Type B pancreatic cell (in vitro differentiated cells): ENCODE data around the gene ARSG. TPM values are rescaled to one million over a fixed set of nuclear protein-coding genes. Genes with fewer than 3 reads are reported as not detected.

ENCODE experiments used
- DNase-seq: peaks from one replicate; pipeline ENCODE4 v3.0.0; 2021; ENCODE audit warnings: mixed read lengths; ENCODE audit not compliant: unreplicated experiment; ENCODE audit errors: extremely low spot score
- H3K27ac Mint-ChIP-seq: 2 replicates; pipeline ENCODE4 v1.8.0; 2021; ENCODE audit warnings: mild to moderate bottlenecking, mixed read lengths
- H3K27me3 Mint-ChIP-seq: 2 replicates; pipeline ENCODE4 v1.8.0; 2021; ENCODE audit warnings: mixed read lengths
- H3K36me3 Mint-ChIP-seq: 2 replicates; pipeline ENCODE4 v1.8.0; 2021; ENCODE audit warnings: mixed read lengths
- H3K4me1 Mint-ChIP-seq: one replicate; pipeline ENCODE4 v1.8.0; 2021; ENCODE audit warnings: mixed read lengths; ENCODE audit not compliant: unreplicated experiment
- H3K4me3 Mint-ChIP-seq: 2 replicates; pipeline ENCODE4 v1.8.0; 2021; ENCODE audit warnings: mild to moderate bottlenecking, mixed read lengths
- H3K9me3 Mint-ChIP-seq: 2 replicates; pipeline ENCODE4 v1.8.0; 2021; ENCODE audit warnings: mixed read lengths
- total RNA-seq: library from RNA; stranded (reverse); gene quantifications from 2 replicates; pipeline ENCODE4 v1.2.1, GENCODE V29; 2021; ENCODE audit warnings: low replicate concordance
- TF ChIP-seq, protein P1 (sequence below): fragments of 200-600 bp; sonication (generic); conservative IDR thresholded peaks from 2 replicates; pipeline ENCODE4 v1.5.0; 2021; ENCODE audit warnings: antibody characterized with exemption, mild to moderate bottlenecking

The ARSG gene
- total RNA-seq, 1 donor from 2014 or later, result 4.1 TPM

- TF ChIP-seq, protein P1, sequence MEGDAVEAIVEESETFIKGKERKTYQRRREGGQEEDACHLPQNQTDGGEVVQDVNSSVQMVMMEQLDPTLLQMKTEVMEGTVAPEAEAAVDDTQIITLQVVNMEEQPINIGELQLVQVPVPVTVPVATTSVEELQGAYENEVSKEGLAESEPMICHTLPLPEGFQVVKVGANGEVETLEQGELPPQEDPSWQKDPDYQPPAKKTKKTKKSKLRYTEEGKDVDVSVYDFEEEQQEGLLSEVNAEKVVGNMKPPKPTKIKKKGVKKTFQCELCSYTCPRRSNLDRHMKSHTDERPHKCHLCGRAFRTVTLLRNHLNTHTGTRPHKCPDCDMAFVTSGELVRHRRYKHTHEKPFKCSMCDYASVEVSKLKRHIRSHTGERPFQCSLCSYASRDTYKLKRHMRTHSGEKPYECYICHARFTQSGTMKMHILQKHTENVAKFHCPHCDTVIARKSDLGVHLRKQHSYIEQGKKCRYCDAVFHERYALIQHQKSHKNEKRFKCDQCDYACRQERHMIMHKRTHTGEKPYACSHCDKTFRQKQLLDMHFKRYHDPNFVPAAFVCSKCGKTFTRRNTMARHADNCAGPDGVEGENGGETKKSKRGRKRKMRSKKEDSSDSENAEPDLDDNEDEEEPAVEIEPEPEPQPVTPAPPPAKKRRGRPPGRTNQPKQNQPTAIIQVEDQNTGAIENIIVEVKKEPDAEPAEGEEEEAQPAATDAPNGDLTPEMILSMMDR, result no peak
- Mint-ChIP-seq H3K36me3 (no peaks in the 10 kb centered on the region), H3K27me3 (no peaks in the 10 kb centered on the region), H3K4me1 (peaks cover 19% of the 10 kb centered on the region), H3K27ac (no peak overlapping the region), H3K9me3 (no peaks in the 10 kb centered on the region), H3K4me3 (no peak overlapping the region)
- DNase-seq, result no peak
Measured at GRCh38 chr17:68396226-68397107, 105.2 kb downstream of the ARSG start.

GRCh38 chr17:68397108-68397536, 105.8 kb downstream of the ARSG start:
- no peak overlapping the region for H3K27ac Mint-ChIP-seq
- peaks cover 19% of the 10 kb centered on the region for H3K4me1 Mint-ChIP-seq
- TF ChIP-seq, protein P1, result no peak
- H3K27me3 Mint-ChIP-seq, result no peaks in the 10 kb centered on the region
- H3K36me3 Mint-ChIP-seq, result no peaks in the 10 kb centered on the region
- DNase-seq, result no peak
- H3K9me3 Mint-ChIP-seq, result no peaks in the 10 kb centered on the region
- H3K4me3 Mint-ChIP-seq, result no peak overlapping the region

- Mint-ChIP-seq H3K27ac (no peak overlapping the region), H3K4me1 (peaks cover 19% of the 10 kb centered on the region), H3K9me3 (no peaks in the 10 kb centered on the region), H3K27me3 (no peaks in the 10 kb centered on the region), H3K36me3 (no peaks in the 10 kb centered on the region), H3K4me3 (no peak overlapping the region)
- TF ChIP-seq, protein P1, result peak; percentile 82
- DNase-seq, result no peak
Measured at GRCh38 chr17:68398691-68399637, 107.7 kb downstream of the ARSG start.

- TF ChIP-seq, protein P1, result no peak
- Mint-ChIP-seq H3K27me3 (no peaks in the 10 kb centered on the region), H3K4me3 (no peak overlapping the region), H3K36me3 (no peaks in the 10 kb centered on the region), H3K9me3 (no peaks in the 10 kb centered on the region), H3K27ac (peak overlapping the region; percentile 19), H3K4me1 (peaks cover 19% of the 10 kb centered on the region)
- no peak for DNase-seq
Measured at GRCh38 chr17:68399638-68400403, 108.5 kb downstream of the ARSG start.

GRCh38 chr17:68400404-68400735, 109.1 kb downstream of the ARSG start:
- H3K4me3 Mint-ChIP-seq, result no peak overlapping the region
- no peak for DNase-seq
- H3K9me3 Mint-ChIP-seq, result no peaks in the 10 kb centered on the region
- TF ChIP-seq, protein P1, result no peak
- no peaks in the 10 kb centered on the region for H3K27me3 Mint-ChIP-seq
- peaks cover 19% of the 10 kb centered on the region for H3K4me1 Mint-ChIP-seq
- H3K27ac Mint-ChIP-seq, result peak overlapping the region; percentile 19
- H3K36me3 Mint-ChIP-seq, result no peaks in the 10 kb centered on the region
